ENCODE data around the gene SH3GLB1. TPM values are rescaled to one million over a fixed set of nuclear protein-coding genes. Genes with fewer than 3 reads are reported as not detected.

The SH3GLB1 gene
- total and polyA plus RNA-seq, 4 donors, result 14.1 to 25.2 (median 18.3) TPM

- no peak overlapping the region for H3K4me3 ChIP-seq (ENCODE audit: low read depth in 1 of 3, low read length in 3 of 3)
- peaks cover 0 to 3% (median 0%) of the 10 kb centered on the region in 4 donors for H3K4me1 ChIP-seq (ENCODE audit: control insufficient read depth in 4 of 4, insufficient read depth in 4 of 4, low read length in 3 of 4)
- no peaks in the 10 kb centered on the region for H3K27me3 ChIP-seq (ENCODE audit: control insufficient read depth in 4 of 4, insufficient read depth in 4 of 4, low read length in 3 of 4)
- 81% methylated on average over 2 of the region's 2 CpGs for WGBS
- H3K9me3 ChIP-seq (ENCODE audit: control insufficient read depth in 4 of 4, low read length in 3 of 4), result no peaks in the 10 kb centered on the region
- H3K9ac ChIP-seq (ENCODE audit: low read depth in 1 of 2, low read length in 2 of 2), result no peak overlapping the region
- no peak for TF ChIP-seq HNF4G (IDR thresholded peaks at IDR 0.05)
- TF ChIP-seq, protein P1, sequence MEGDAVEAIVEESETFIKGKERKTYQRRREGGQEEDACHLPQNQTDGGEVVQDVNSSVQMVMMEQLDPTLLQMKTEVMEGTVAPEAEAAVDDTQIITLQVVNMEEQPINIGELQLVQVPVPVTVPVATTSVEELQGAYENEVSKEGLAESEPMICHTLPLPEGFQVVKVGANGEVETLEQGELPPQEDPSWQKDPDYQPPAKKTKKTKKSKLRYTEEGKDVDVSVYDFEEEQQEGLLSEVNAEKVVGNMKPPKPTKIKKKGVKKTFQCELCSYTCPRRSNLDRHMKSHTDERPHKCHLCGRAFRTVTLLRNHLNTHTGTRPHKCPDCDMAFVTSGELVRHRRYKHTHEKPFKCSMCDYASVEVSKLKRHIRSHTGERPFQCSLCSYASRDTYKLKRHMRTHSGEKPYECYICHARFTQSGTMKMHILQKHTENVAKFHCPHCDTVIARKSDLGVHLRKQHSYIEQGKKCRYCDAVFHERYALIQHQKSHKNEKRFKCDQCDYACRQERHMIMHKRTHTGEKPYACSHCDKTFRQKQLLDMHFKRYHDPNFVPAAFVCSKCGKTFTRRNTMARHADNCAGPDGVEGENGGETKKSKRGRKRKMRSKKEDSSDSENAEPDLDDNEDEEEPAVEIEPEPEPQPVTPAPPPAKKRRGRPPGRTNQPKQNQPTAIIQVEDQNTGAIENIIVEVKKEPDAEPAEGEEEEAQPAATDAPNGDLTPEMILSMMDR (IDR thresholded peaks at IDR 0.05; ENCODE audit: low read depth, low read length, missing input control), result no peak
- TF ChIP-seq TAF1 (conservative IDR thresholded peaks at IDR 0.05), result no peak
- TF ChIP-seq SP1 (IDR thresholded peaks at IDR 0.05), result no peak
- TF ChIP-seq GABPA (IDR thresholded peaks at IDR 0.05 in 1 of 2, conservative IDR thresholded peaks at IDR 0.05 in 1 of 2), result no peak
- no peak for TF ChIP-seq EGR1 (IDR thresholded peaks at IDR 0.05; ENCODE audit: low read depth in 2 of 2)
- TF ChIP-seq JUND (IDR thresholded peaks at IDR 0.05), result no peak
- no peak for TF ChIP-seq MAX (IDR thresholded peaks at IDR 0.05)
- no peak for TF ChIP-seq ZBTB33 (IDR thresholded peaks at IDR 0.05)
- TF ChIP-seq YY1 (IDR thresholded peaks at IDR 0.05), result no peak
- TF ChIP-seq RXRA (IDR thresholded peaks at IDR 0.05), result no peak
- TF ChIP-seq FOXA1 (IDR thresholded peaks at IDR 0.05), result no peak
- TF ChIP-seq RAD21 (IDR thresholded peaks at IDR 0.05), result no peak
- no peak for TF ChIP-seq FOXA2 (IDR thresholded peaks at IDR 0.05)
- TF ChIP-seq REST (IDR thresholded peaks at IDR 0.05), result no peak
- no peak for TF ChIP-seq HNF4A (conservative IDR thresholded peaks at IDR 0.05)
- TF ChIP-seq, protein P2, sequence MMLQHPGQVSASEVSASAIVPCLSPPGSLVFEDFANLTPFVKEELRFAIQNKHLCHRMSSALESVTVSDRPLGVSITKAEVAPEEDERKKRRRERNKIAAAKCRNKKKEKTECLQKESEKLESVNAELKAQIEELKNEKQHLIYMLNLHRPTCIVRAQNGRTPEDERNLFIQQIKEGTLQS (IDR thresholded peaks at IDR 0.05), result no peak
- no peak for TF ChIP-seq NR2F2 (IDR thresholded peaks at IDR 0.05)
- DNase-seq (ENCODE audit: low spot score), result no peak
- no peaks in the 10 kb centered on the region for H3K36me3 ChIP-seq (ENCODE audit: control insufficient read depth in 4 of 4, insufficient read depth in 3 of 4, low read depth in 1 of 4, low read length in 3 of 4)
- H3K27ac ChIP-seq (ENCODE audit: low read depth in 1 of 2, low read length in 2 of 2), result no peak overlapping the region
Measured at GRCh38 chr1:86778569-86779239, 74.3 kb downstream of the SH3GLB1 start.
